ENCODE results near the gene S100A13. TPM values are rescaled to one million over a fixed set of nuclear protein-coding genes. Genes with fewer than 3 reads are reported as not detected.
"Not testable (repeated sequence)": the region's sequence is repeated elsewhere in the genome, so short reads cannot be mapped to it uniquely, and the experiment has no call there.

Gene S100A13
- total and polyA plus RNA-seq, 2 experiments from 2014 or later, result 115 to 248 TPM

GRCh38 chr1:153597206-153597605 lies 30.1 kb downstream of the S100A13 start:
- 90% methylated on average over 6 of the region's 6 CpGs for WGBS (ENCODE audit: low lambda C conversion rate, missing lambda C conversion rate)
- Histone ChIP-seq H3K9me2 (replicated peaks; ENCODE audit: insufficient read depth) (no peaks in the 10 kb centered on the region), H3K27me3 (no peaks in the 10 kb centered on the region), H3K27ac (no peak overlapping the region), H4K20me1 (ENCODE audit: insufficient read depth, poor library complexity, severe bottlenecking) (no peaks in the 10 kb centered on the region), H3K4me2 (no peak overlapping the region), H3K36me3 (replicated peaks; ENCODE audit: insufficient read depth, low read depth) (no peaks in the 10 kb centered on the region), H2AFZ (no peak overlapping the region), H3K79me2 (no peaks in the 10 kb centered on the region), H3K4me1 (ENCODE audit: insufficient read depth) (no peaks in the 10 kb centered on the region), H3K9me3 (ENCODE audit: low read depth) (no peaks in the 10 kb centered on the region), H3K4me3 (no peak overlapping the region)
- DNase-seq (ENCODE audit: low spot score), result no peak
- TF ChIP-seq, protein P1, sequence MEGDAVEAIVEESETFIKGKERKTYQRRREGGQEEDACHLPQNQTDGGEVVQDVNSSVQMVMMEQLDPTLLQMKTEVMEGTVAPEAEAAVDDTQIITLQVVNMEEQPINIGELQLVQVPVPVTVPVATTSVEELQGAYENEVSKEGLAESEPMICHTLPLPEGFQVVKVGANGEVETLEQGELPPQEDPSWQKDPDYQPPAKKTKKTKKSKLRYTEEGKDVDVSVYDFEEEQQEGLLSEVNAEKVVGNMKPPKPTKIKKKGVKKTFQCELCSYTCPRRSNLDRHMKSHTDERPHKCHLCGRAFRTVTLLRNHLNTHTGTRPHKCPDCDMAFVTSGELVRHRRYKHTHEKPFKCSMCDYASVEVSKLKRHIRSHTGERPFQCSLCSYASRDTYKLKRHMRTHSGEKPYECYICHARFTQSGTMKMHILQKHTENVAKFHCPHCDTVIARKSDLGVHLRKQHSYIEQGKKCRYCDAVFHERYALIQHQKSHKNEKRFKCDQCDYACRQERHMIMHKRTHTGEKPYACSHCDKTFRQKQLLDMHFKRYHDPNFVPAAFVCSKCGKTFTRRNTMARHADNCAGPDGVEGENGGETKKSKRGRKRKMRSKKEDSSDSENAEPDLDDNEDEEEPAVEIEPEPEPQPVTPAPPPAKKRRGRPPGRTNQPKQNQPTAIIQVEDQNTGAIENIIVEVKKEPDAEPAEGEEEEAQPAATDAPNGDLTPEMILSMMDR (IDR thresholded peaks at IDR 0.05; ENCODE audit: poor library complexity), result no peak
- no peak for TF ChIP-seq EZH2 (IDR thresholded peaks at IDR 0.05; ENCODE audit: borderline replicate concordance)
- TF ChIP-seq EZH2phosphoT487 (IDR thresholded peaks at IDR 0.05; ENCODE audit: low read depth, severe bottlenecking, unreplicated experiment), result no peak

GRCh38 chr1:153592748-153593147 lies 34.6 kb downstream of the S100A13 start:
- H3K4me3 ChIP-seq, result no peak overlapping the region
- DNase-seq (ENCODE audit: low spot score), result no peak
- no peak overlapping the region for H3K4me2 ChIP-seq
- H2AFZ ChIP-seq, result no peak overlapping the region
- WGBS (ENCODE audit: low lambda C conversion rate, missing lambda C conversion rate), result 79% methylated on average over 4 of the region's 4 CpGs
- H3K27ac ChIP-seq, result no peak overlapping the region
- H3K9me2 ChIP-seq (replicated peaks; ENCODE audit: insufficient read depth), result no peaks in the 10 kb centered on the region
- H3K27me3 ChIP-seq, result no peaks in the 10 kb centered on the region
- no peaks in the 10 kb centered on the region for H3K79me2 ChIP-seq
- TF ChIP-seq EZH2 (IDR thresholded peaks at IDR 0.05; ENCODE audit: borderline replicate concordance), result no peak
- TF ChIP-seq, protein P1 (IDR thresholded peaks at IDR 0.05; ENCODE audit: poor library complexity), result no peak
- TF ChIP-seq EZH2phosphoT487 (IDR thresholded peaks at IDR 0.05; ENCODE audit: low read depth, severe bottlenecking, unreplicated experiment), result no peak
- H3K9me3 ChIP-seq (ENCODE audit: low read depth), result no peaks in the 10 kb centered on the region
- no peaks in the 10 kb centered on the region for H3K36me3 ChIP-seq (replicated peaks; ENCODE audit: insufficient read depth, low read depth)
- no peaks in the 10 kb centered on the region for H3K4me1 ChIP-seq (ENCODE audit: insufficient read depth)
- no peaks in the 10 kb centered on the region for H4K20me1 ChIP-seq (ENCODE audit: insufficient read depth, poor library complexity, severe bottlenecking)

DNA sequence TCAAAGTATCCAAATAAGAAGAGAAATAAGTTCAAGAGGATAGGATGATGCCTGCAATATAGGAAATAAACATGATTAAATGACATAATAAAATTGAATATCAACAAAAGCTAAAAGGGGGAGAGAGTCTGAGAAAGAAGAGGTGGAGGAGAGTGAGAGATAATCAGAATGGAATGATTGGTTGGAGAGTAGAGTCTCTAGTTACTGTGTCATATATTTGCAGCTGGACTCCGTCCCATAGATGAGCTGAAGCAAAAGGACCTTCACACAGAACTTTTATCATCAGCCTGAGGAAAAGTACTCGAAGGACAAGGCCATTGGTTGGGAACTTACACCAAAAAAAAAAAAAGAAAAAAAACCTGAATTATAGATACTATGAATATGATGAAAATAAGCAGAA lies 38.8 kb downstream of the S100A13 start:
- Histone ChIP-seq H3K27me3 (no peaks in the 10 kb centered on the region), H3K4me2 (no peak overlapping the region), H3K4me1 (ENCODE audit: insufficient read depth) (no peaks in the 10 kb centered on the region), H4K20me1 (ENCODE audit: insufficient read depth, poor library complexity, severe bottlenecking) (no peaks in the 10 kb centered on the region), H3K9me3 (ENCODE audit: low read depth) (no peaks in the 10 kb centered on the region), H3K9me2 (replicated peaks; ENCODE audit: insufficient read depth) (no peaks in the 10 kb centered on the region), H3K79me2 (no peaks in the 10 kb centered on the region), H2AFZ (no peak overlapping the region), H3K4me3 (no peak overlapping the region), H3K36me3 (replicated peaks; ENCODE audit: insufficient read depth, low read depth) (no peaks in the 10 kb centered on the region), H3K27ac (no peak overlapping the region)
- 89% methylated on average over 2 of the region's 2 CpGs for WGBS (ENCODE audit: low lambda C conversion rate, missing lambda C conversion rate)
- no peak for DNase-seq (ENCODE audit: low spot score)
- TF ChIP-seq, protein P1 (IDR thresholded peaks at IDR 0.05; ENCODE audit: poor library complexity), result no peak
- no peak for TF ChIP-seq EZH2phosphoT487 (IDR thresholded peaks at IDR 0.05; ENCODE audit: low read depth, severe bottlenecking, unreplicated experiment)
- no peak for TF ChIP-seq EZH2 (IDR thresholded peaks at IDR 0.05; ENCODE audit: borderline replicate concordance)

DNA sequence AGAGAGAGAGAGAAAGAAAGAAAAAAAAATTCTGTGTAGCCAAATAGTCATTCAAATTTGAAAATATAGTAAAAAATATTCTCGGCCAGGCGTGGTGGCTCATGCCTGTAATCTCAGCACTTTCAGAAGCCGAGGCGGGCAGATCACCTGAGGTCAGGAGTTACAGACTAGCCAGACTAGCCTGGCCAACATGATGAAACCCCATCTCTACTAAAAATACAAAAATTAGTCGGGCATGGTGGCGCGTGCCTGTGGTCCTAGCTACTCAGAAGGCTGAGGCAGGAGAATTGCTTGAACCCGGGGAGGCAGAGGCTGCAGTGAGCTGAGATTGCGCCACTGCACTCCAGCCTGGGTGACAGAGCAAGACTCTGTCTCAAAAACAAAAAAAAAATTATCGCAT lies 39.3 kb downstream of the S100A13 start:
- not testable (repeated sequence) for H3K4me3 ChIP-seq; H3K9me3 ChIP-seq (ENCODE audit: low read depth); DNase-seq (ENCODE audit: low spot score); H3K36me3 ChIP-seq (replicated peaks; ENCODE audit: insufficient read depth, low read depth); H3K9me2 ChIP-seq (replicated peaks; ENCODE audit: insufficient read depth); H2AFZ ChIP-seq; H3K4me1 ChIP-seq (ENCODE audit: insufficient read depth); H3K4me2 ChIP-seq; H3K79me2 ChIP-seq; H3K27me3 ChIP-seq; H4K20me1 ChIP-seq (ENCODE audit: insufficient read depth, poor library complexity, severe bottlenecking); H3K27ac ChIP-seq
- 92% methylated on average over 10 of the region's 10 CpGs for WGBS (ENCODE audit: low lambda C conversion rate, missing lambda C conversion rate)
